Thyroid gland (tissue), 4 donors: ENCODE data around the gene KAT6B. TPM values are rescaled to one million over a fixed set of nuclear protein-coding genes. Genes with fewer than 3 reads are reported as not detected.
A peak's percentile ranks its signal among the peaks of the same experiment; 100 is the strongest.
"Not testable (repeated sequence)": the region's sequence is repeated elsewhere in the genome, so short reads cannot be mapped to it uniquely, and the experiment has no call there.

ENCODE experiments used
- DNase-seq, 2 donors: peaks; one replicate each; pipeline ENCODE4 v3.0.0-alpha.2; 2019
- H3K27ac ChIP-seq, 3 donors: fragments of 200-600 bp; sonication (generic); 1 replicate in 2 of 3; 2 replicates in 1 of 3; pipeline ENCODE4 v1.5.1; 2016 to 2019; ENCODE audit warnings: mild to moderate bottlenecking in 1 of 3, moderate library complexity in 1 of 3
- H3K27me3 ChIP-seq: fragments of 200-600 bp; sonication (generic); one replicate; pipeline ENCODE4 v1.5.1; 2019
- H3K36me3 ChIP-seq, 2 donors: fragments of 200-600 bp; sonication (generic); one replicate each; pipeline ENCODE4 v1.5.1; 2016 to 2019
- H3K4me1 ChIP-seq, 2 donors: fragments of 200-600 bp; sonication (generic); one replicate each; pipeline ENCODE4 v1.5.1; 2017 to 2019
- H3K4me3 ChIP-seq, 3 donors: fragments of 200-600 bp; sonication (generic); replicated peaks in 1 of 3; 1 replicate in 2 of 3; 2 replicates in 1 of 3; pipeline ENCODE4 v1.5.1; 2016; ENCODE audit warnings: mild to moderate bottlenecking in 1 of 3
- H3K9me3 ChIP-seq: fragments of 200-600 bp; sonication (generic); one replicate; pipeline ENCODE4 v1.5.1; 2017
- CTCF ChIP-seq, 6 experiments: fragments of 200-600 bp in 3 of 6; fragments of 450-650 bp in 3 of 6; sonication (generic) in 3 of 6; IDR thresholded peaks; one replicate each; pipeline ENCODE4 v1.5.1; 2016 to 2019; ENCODE audit warnings: antibody characterized with exemption in 6 of 6, mild to moderate bottlenecking in 2 of 6, inconsistent platforms in 1 of 6, moderate library complexity in 1 of 6
- POLR2A ChIP-seq, 2 donors: fragments of 450-650 bp; IDR thresholded peaks; one replicate each; pipeline ENCODE4 v1.6.1; 2017; ENCODE audit warnings: antibody characterized with exemption in 2 of 2, mild to moderate bottlenecking in 2 of 2, moderate library complexity in 1 of 2
- WGBS, 2 donors: methylation state at CpG; one replicate each; pipeline ENCODE4 v1.1.5; 2017; 5-methylcytosine and 5-hydroxymethylcytosine counted together
- intact Hi-C: fragments of 100-400 bp; cut with DNase I; formaldehyde crosslinking; loops from one replicate; pipeline ENCODE4 v1.15.1; 2023
- total RNA-seq, 4 donors: library from RNA; depleted of rRNA; stranded (reverse); fragments of >200 nt; gene quantifications; one replicate each; pipeline ENCODE4 v1.2.3, GENCODE V29; 2016

The KAT6B gene
- total RNA-seq, 4 donors from 2014 or later: 56.5 to 115 (median 76.3) TPM

- no peak for TF ChIP-seq POLR2A (IDR thresholded peaks at IDR 0.05)
- no peak for TF ChIP-seq CTCF (IDR thresholded peaks at IDR 0.05)
- 76 to 78% methylated on average over 9 of the region's 9 CpGs for WGBS, 2 donors
- Histone ChIP-seq H3K27ac (no peak overlapping the region), H3K27me3 (no peaks in the 10 kb centered on the region), H3K4me3 (no peak overlapping the region), H3K9me3 (no peaks in the 10 kb centered on the region), H3K4me1 (peaks cover 0 to 10% of the 10 kb centered on the region in 2 donors), H3K36me3 (no peaks in the 10 kb centered on the region)
- DNase-seq: no peak
- intact Hi-C loops: no loop called here
Observed at GRCh38 chr10:75048669-75049098, 222.3 kb downstream of the KAT6B start.

- Histone ChIP-seq H3K4me3 (no peak overlapping the region), H3K36me3 (no peaks in the 10 kb centered on the region), H3K9me3 (no peaks in the 10 kb centered on the region), H3K4me1 (peaks cover 0 to 10% of the 10 kb centered on the region in 2 donors), H3K27me3 (no peaks in the 10 kb centered on the region), H3K27ac (no peak overlapping the region)
- TF ChIP-seq POLR2A (IDR thresholded peaks at IDR 0.05) (no peak), CTCF (IDR thresholded peaks at IDR 0.05) (no peak)
- intact Hi-C loops: no loop called here
- WGBS, 2 donors: 72 to 74% methylated on average over 19 of the region's 19 CpGs
- peak; percentile 18 to 31 for DNase-seq
Observed at GRCh38 chr10:75049316-75050148, 223.1 kb downstream of the KAT6B start.

- WGBS, 2 donors: 90 to 92% methylated on average over 12 to 14 of the region's 14 CpGs
- TF ChIP-seq CTCF (IDR thresholded peaks at IDR 0.05): no peak
- TF ChIP-seq POLR2A (IDR thresholded peaks at IDR 0.05): no peak
- Histone ChIP-seq H3K27ac (no peak overlapping the region), H3K36me3 (no peaks in the 10 kb centered on the region), H3K4me1 (peaks cover 0 to 10% of the 10 kb centered on the region in 2 donors), H3K4me3 (no peak overlapping the region), H3K27me3 (no peaks in the 10 kb centered on the region), H3K9me3 (no peaks in the 10 kb centered on the region)
- intact Hi-C loops: no loop called here
- no peak for DNase-seq
Observed at GRCh38 chr10:75050149-75050919, 223.9 kb downstream of the KAT6B start.

GRCh38 chr10:75051308-75051707, 224.9 kb downstream of the KAT6B start:
- WGBS, 2 donors: 94 to 96% methylated on average over 5 of the region's 5 CpGs
- intact Hi-C loops: no loop called here
- DNase-seq: no peak

GRCh38 chr10:75055896-75056406, 229.6 kb downstream of the KAT6B start:
- intact Hi-C loops, H3K4me3 ChIP-seq, DNase-seq: not testable (repeated sequence)

More at GRCh38 chr10:75051308-75051707, 224.9 kb downstream of the KAT6B start:
- Histone ChIP-seq H3K9me3 (no peaks in the 10 kb centered on the region), H3K36me3 (no peaks in the 10 kb centered on the region), H3K4me3 (no peak overlapping the region), H3K27me3 (no peaks in the 10 kb centered on the region), H3K4me1 (peaks cover 0 to 10% of the 10 kb centered on the region in 2 donors), H3K27ac (no peak overlapping the region)
- no peak for TF ChIP-seq POLR2A (IDR thresholded peaks at IDR 0.05)
- TF ChIP-seq CTCF (IDR thresholded peaks at IDR 0.05): no peak

More at GRCh38 chr10:75055896-75056406, 229.6 kb downstream of the KAT6B start:
- not testable (repeated sequence) for H3K9me3 ChIP-seq, H3K27me3 ChIP-seq, H3K36me3 ChIP-seq, H3K4me1 ChIP-seq, H3K27ac ChIP-seq
- 87 to 98% methylated on average over 2 of the region's 2 CpGs for WGBS, 2 donors
